ENCODE data around the gene SLC34A2.

DNA sequence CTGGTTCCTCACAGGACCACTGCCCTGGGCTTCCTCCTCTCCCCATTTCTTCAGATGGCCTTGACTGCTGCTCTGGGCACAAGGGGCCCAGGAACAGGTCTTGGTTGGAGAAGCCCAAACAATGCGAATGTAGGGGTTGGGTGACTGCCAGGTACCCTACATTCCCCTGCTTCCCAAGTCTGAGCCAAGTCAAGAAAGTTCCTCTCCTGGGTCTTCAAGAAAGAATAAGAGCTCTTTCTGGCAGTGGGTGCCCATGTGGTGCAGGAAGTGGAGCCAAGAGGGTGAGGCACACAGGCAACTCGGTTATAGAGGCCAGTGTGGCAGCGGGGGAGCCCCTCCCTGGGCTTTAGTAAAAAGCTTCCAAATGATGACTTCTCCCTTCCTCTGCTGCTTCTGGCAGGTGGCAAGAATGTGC is 2.7 kb downstream of the SLC34A2 start:
- TF ChIP-seq, protein P1, sequence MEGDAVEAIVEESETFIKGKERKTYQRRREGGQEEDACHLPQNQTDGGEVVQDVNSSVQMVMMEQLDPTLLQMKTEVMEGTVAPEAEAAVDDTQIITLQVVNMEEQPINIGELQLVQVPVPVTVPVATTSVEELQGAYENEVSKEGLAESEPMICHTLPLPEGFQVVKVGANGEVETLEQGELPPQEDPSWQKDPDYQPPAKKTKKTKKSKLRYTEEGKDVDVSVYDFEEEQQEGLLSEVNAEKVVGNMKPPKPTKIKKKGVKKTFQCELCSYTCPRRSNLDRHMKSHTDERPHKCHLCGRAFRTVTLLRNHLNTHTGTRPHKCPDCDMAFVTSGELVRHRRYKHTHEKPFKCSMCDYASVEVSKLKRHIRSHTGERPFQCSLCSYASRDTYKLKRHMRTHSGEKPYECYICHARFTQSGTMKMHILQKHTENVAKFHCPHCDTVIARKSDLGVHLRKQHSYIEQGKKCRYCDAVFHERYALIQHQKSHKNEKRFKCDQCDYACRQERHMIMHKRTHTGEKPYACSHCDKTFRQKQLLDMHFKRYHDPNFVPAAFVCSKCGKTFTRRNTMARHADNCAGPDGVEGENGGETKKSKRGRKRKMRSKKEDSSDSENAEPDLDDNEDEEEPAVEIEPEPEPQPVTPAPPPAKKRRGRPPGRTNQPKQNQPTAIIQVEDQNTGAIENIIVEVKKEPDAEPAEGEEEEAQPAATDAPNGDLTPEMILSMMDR (IDR thresholded peaks at IDR 0.05): no peak
- no peak for TF ChIP-seq POLR2A (IDR thresholded peaks at IDR 0.05)
